BE2C (cell line): Measurements from ENCODE around the gene MLC1.

ENCODE experiments used
- DNase-seq: peaks from one replicate; pipeline ENCODE4 v3.0.0-alpha.2; 2020
- H3K27me3 ChIP-seq: fragments of 250-450 bp; sonication (Bioruptor Pico); 2 replicates; pipeline ENCODE4 v1.5.1; 2020; ENCODE audit warnings: mild to moderate bottlenecking
- H3K36me3 ChIP-seq: fragments of 250-450 bp; sonication (Bioruptor Pico); 2 replicates; pipeline ENCODE4 v1.5.1; 2020; ENCODE audit warnings: mild to moderate bottlenecking
- H3K4me1 ChIP-seq: fragments of 250-450 bp; sonication (Bioruptor Pico); 2 replicates; pipeline ENCODE4 v1.5.1; 2020
- H3K4me3 ChIP-seq: 2 replicates; pipeline ENCODE4 v1.5.1; 2011; ENCODE audit warnings: low read depth, low read length
- H3K9me3 ChIP-seq: fragments of 250-450 bp; sonication (Bioruptor Pico); 2 replicates; pipeline ENCODE4 v1.5.1; 2020
- CTCF ChIP-seq: IDR thresholded peaks from 2 replicates; pipeline ENCODE4 v1.5.1; 2012; ENCODE audit warnings: mild to moderate bottlenecking, low read depth, low read length

Gene MLC1

GRCh38 chr22:50070366-50070765, 14.9 kb downstream of the MLC1 start:
- Histone ChIP-seq H3K36me3 (no peaks in the 10 kb centered on the region), H3K27me3 (no peaks in the 10 kb centered on the region), H3K9me3 (no peaks in the 10 kb centered on the region), H3K4me3 (no peak overlapping the region), H3K4me1 (no peaks in the 10 kb centered on the region)
- TF ChIP-seq CTCF = no peak
- no peak for DNase-seq

- no peak for TF ChIP-seq CTCF
- no peaks in the 10 kb centered on the region for H3K36me3 ChIP-seq
Observed at GRCh38 chr22:50068096-50068495, 17.1 kb downstream of the MLC1 start.

GRCh38 chr22:50067244-50067643, 18.0 kb downstream of the MLC1 start:
- Histone ChIP-seq H3K4me3 (no peak overlapping the region), H3K36me3 (no peaks in the 10 kb centered on the region), H3K4me1 (no peaks in the 10 kb centered on the region), H3K9me3 (no peaks in the 10 kb centered on the region), H3K27me3 (no peaks in the 10 kb centered on the region)
- no peak for TF ChIP-seq CTCF
- no peak for DNase-seq

More at GRCh38 chr22:50068096-50068495, 17.1 kb downstream of the MLC1 start:
- Histone ChIP-seq H3K4me3 (no peak overlapping the region), H3K9me3 (no peaks in the 10 kb centered on the region), H3K27me3 (no peaks in the 10 kb centered on the region), H3K4me1 (no peaks in the 10 kb centered on the region)
- DNase-seq = no peak

- no peak for TF ChIP-seq CTCF
- H3K4me3 ChIP-seq = no peak overlapping the region
- H3K36me3 ChIP-seq = no peaks in the 10 kb centered on the region
- H3K9me3 ChIP-seq = no peaks in the 10 kb centered on the region
- H3K4me1 ChIP-seq = no peaks in the 10 kb centered on the region
- no peaks in the 10 kb centered on the region for H3K27me3 ChIP-seq
- no peak for DNase-seq
Observed at GRCh38 chr22:50064453-50064852, 20.8 kb downstream of the MLC1 start.

- Histone ChIP-seq H3K4me3 (no peak overlapping the region), H3K9me3 (no peaks in the 10 kb centered on the region), H3K27me3 (peaks cover under 1% of the 10 kb centered on the region; the same call in 1 of the 2 replicates), H3K4me1 (no peaks in the 10 kb centered on the region), H3K36me3 (no peaks in the 10 kb centered on the region)
- DNase-seq = no peak
- TF ChIP-seq CTCF = no peak
Observed at GRCh38 chr22:50063589-50064393, 21.4 kb downstream of the MLC1 start.

- Histone ChIP-seq H3K27me3 (peaks cover 5% of the 10 kb centered on the region; the same call in 1 of the 2 replicates), H3K36me3 (no peaks in the 10 kb centered on the region), H3K4me1 (no peaks in the 10 kb centered on the region), H3K4me3 (no peak overlapping the region), H3K9me3 (no peaks in the 10 kb centered on the region)
- no peak for DNase-seq
- TF ChIP-seq CTCF = no peak
Observed at GRCh38 chr22:50062509-50063135, 22.6 kb downstream of the MLC1 start.
